Esophagus squamous epithelium (tissue), 4 donors: ENCODE measurements around the gene FUT4.

ENCODE experiments used
- POLR2A ChIP-seq, 4 donors: fragments of 450-650 bp; IDR thresholded peaks; one replicate each; pipeline ENCODE4 v1.6.1; 2017; ENCODE audit warnings: antibody characterized with exemption in 4 of 4, mild to moderate bottlenecking in 4 of 4, moderate library complexity in 3 of 4
- TF ChIP-seq, protein P1 (sequence below), 6 experiments: fragments of 450-650 bp in 4 of 6; fragments of 200-600 bp in 2 of 6; sonication (generic) in 2 of 6; IDR thresholded peaks; one replicate each; pipeline ENCODE4 v1.5.1; 2016 to 2019; ENCODE audit warnings: antibody characterized with exemption in 6 of 6, mild to moderate bottlenecking in 4 of 6, moderate library complexity in 4 of 6

DNA sequence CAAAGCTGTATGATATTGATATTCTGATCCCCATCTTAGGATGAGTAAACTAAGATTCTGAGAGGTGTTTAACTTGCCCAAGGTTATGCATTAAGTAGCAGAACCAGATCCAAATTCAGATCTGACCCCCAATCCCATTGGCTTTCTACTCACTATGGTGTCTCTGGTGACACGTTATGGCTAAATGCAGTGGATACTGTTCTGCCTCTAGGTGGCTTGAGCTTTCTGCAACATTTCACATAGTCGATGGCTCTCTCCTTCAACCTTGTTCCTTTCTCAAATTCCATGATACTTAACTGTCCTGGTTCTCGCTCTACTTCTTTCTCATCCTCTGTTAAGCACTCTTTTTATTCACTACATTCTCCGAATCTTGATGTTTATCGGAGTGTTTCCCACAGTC, 22.0 kb upstream of the FUT4 start:
- TF ChIP-seq, protein P1, sequence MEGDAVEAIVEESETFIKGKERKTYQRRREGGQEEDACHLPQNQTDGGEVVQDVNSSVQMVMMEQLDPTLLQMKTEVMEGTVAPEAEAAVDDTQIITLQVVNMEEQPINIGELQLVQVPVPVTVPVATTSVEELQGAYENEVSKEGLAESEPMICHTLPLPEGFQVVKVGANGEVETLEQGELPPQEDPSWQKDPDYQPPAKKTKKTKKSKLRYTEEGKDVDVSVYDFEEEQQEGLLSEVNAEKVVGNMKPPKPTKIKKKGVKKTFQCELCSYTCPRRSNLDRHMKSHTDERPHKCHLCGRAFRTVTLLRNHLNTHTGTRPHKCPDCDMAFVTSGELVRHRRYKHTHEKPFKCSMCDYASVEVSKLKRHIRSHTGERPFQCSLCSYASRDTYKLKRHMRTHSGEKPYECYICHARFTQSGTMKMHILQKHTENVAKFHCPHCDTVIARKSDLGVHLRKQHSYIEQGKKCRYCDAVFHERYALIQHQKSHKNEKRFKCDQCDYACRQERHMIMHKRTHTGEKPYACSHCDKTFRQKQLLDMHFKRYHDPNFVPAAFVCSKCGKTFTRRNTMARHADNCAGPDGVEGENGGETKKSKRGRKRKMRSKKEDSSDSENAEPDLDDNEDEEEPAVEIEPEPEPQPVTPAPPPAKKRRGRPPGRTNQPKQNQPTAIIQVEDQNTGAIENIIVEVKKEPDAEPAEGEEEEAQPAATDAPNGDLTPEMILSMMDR (IDR thresholded peaks at IDR 0.05): peak in 4 of 6 experiments; percentile 17 to 49 (median 26)
- TF ChIP-seq POLR2A (IDR thresholded peaks at IDR 0.05): no peak
